H4 (cell line): ENCODE data around the gene AGXT. TPM values are rescaled to one million over a fixed set of nuclear protein-coding genes. Genes with fewer than 3 reads are reported as not detected.
A peak's percentile ranks its signal among the peaks of the same experiment; 100 is the strongest.

Experiments
- DNase-seq: peaks from one replicate; pipeline ENCODE4 v3.0.0-alpha.2; 2015; ENCODE audit warnings: low spot score
- total RNA-seq: library from RNA; depleted of rRNA; stranded (reverse); fragments of >200 nt; shearing (Covaris generic); gene quantifications from 2 replicates; pipeline ENCODE4 v1.2.3, GENCODE V29; 2014

The AGXT gene
- total RNA-seq, 1 experiment from 2014 or later = not detected

- no peak for DNase-seq
Observed at GRCh38 chr2:240898108-240898730, 29.6 kb downstream of the AGXT start.

- no peak for DNase-seq
Observed at GRCh38 chr2:240898731-240899467, 30.3 kb downstream of the AGXT start.

GRCh38 chr2:240899468-240899865, 30.8 kb downstream of the AGXT start:
- DNase-seq = no peak

- DNase-seq = no peak
Observed at GRCh38 chr2:240900141-240900860, 31.7 kb downstream of the AGXT start.

- DNase-seq = no peak
Observed at GRCh38 chr2:240901986-240902614, 33.5 kb downstream of the AGXT start.

GRCh38 chr2:240902615-240903041, 34.0 kb downstream of the AGXT start:
- no peak for DNase-seq

GRCh38 chr2:240903191-240904060, 34.8 kb downstream of the AGXT start:
- DNase-seq = no peak

GRCh38 chr2:240904216-240905175, 35.9 kb downstream of the AGXT start:
- DNase-seq = no peak

GRCh38 chr2:240905176-240905781, 36.7 kb downstream of the AGXT start:
- no peak for DNase-seq

- DNase-seq = no peak
Observed at GRCh38 chr2:240906141-240906910, 37.7 kb downstream of the AGXT start, which contains the start of gene CROCC2. TSS of gene CROCC2 (plus strand) at chr2:240906336. CDS start at chr2:240906514, 178 bp downstream.

- no peak for DNase-seq
Observed at GRCh38 chr2:240906911-240907590, 38.4 kb downstream of the AGXT start.

GRCh38 chr2:240909216-240909974, 40.8 kb downstream of the AGXT start:
- no peak for DNase-seq

- peak; percentile 58 for DNase-seq
Observed at GRCh38 chr2:240911641-240912265, 43.1 kb downstream of the AGXT start.

GRCh38 chr2:240912878-240913809, 44.5 kb downstream of the AGXT start:
- DNase-seq = no peak

- DNase-seq = peak; percentile 36
Observed at GRCh38 chr2:240913810-240914644, 45.4 kb downstream of the AGXT start.
